SH-SY5Y (cell line): ENCODE measurements around the gene PRUNE2.

Source experiments
- GATA2 ChIP-seq: IDR thresholded peaks from 2 replicates; pipeline ENCODE4 v1.6.1; 2011; ENCODE audit warnings: mild to moderate bottlenecking, low read depth, low read length
- GATA3 ChIP-seq: IDR thresholded peaks from 2 replicates; pipeline ENCODE4 v1.6.1; 2011; ENCODE audit warnings: low read depth, mild to moderate bottlenecking, low read length, moderate library complexity

DNA sequence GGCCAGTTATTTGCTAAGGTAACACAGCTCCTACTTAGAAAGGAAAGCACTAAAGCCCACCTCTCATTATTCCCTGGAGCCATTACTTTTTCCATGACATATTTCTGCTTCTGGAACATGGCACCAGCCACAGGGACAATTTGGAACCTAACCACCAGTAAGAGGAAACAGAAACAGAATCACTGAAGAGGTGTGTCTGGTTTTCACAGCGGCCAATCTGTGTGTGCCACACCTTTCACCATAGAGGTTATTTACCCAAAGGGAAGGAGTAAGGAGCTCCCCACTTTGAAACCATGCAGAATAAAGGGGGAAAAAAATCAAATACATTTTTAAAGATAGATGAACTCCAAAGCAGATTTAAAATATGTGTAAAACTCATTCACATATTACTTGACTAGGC, 21.1 kb downstream of the PRUNE2 start:
- TF ChIP-seq GATA2 = no peak
- TF ChIP-seq GATA3 = no peak
